HG03521 (cell line): ENCODE data around the gene AIF1.
"Not testable (repeated sequence)": the region's sequence is repeated elsewhere in the genome, so short reads cannot be mapped to it uniquely, and the experiment has no call there.

Source experiments
- ATAC-seq: cut with Tn5 transposase; IDR thresholded peaks from one replicate; pipeline ENCODE4 v1.9.1; 2021; ENCODE audit warnings: mild to moderate bottlenecking, moderate library complexity; ENCODE audit not compliant: unreplicated experiment

Gene AIF1

DNA sequence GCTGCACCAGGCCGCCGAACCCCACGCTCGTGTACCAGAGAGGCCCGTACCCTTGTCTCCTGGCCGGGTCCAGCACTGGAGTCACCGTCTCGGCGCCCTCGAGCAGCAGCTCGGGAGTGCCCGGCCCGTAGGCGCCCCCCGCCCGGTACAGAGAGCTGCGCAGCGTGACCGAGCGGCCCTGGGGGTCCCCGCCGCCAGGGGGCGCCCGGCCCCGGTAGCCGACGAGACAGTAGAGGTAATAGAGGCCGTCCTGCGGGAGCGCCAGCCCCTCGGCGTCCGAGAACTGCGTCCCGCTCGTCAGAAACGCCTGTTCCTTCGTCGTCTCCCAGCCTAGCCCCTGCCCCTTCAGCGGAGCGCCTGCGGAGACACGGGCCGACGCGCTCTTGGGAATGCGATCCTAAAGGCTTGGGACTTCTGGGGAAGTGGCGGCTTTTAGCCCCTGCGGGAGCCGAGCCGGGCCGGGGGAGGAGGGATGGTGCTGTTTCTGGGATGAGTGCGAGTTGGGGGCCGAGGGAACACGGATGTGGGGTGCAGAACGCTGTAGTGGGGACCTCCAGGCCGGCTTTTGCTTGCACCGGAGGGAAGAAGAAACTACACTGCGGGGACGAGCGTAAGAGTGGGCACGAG, 34.1 kb upstream of the AIF1 start:
- peak; percentile 65 for ATAC-seq

DNA sequence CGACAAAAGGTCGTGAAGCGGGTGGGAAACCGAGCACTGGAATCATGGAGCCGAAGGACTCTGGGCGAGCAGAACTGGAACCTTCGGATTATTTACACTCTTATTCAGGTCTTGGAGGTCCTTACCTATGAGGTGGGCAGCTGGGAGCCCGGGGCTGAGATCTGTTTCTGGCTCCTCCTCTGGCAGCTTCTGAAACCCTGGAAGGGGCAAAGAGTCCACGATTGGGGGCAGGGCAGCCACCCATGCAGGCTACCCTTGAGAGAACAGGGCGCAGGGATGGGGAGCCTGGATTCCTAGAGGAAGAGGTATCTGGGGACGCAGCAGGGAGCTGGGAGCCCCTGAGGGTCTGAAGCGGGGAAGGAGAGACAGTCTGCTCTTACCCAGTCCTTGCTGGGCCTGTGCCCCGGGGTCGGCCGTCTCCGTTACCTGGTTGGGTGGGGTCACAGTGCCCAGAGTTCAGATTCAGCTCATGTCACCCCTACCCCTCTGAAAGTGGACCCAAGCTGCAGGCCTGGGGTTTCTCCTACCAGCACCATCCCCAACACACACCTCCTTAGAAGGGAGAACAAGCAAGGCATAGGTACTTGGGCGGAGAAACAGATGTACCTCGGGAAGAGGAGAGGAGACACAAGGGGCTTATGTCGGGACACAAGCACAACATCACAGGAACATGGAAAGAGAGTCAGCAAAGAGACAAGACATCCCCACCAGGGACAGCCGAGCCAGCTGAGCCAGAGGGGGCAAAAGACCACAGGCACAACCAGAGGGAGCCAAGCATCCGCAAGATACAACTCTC, 33.4 kb upstream of the AIF1 start:
- ATAC-seq, result no peak

- no peak for ATAC-seq
Measured at GRCh38 chr6:31582230-31582643, 32.8 kb upstream of the AIF1 start, which contains the start of gene LTB. Gene LTB, minus strand, starts transcription at chr6:31582424. Its CDS starts 7 bp downstream, at chr6:31582417.

GRCh38 chr6:31585491-31585890, 29.5 kb upstream of the AIF1 start:
- no peak for ATAC-seq

GRCh38 chr6:31586008-31586407, 29.0 kb upstream of the AIF1 start, which contains the start of gene LST1:
Gene LST1, plus strand, starts transcription at chr6:31586277. Its CDS starts 1,023 bp downstream, at chr6:31587300.
- ATAC-seq, result no peak

- ATAC-seq, result no peak
Measured at GRCh38 chr6:31586599-31587281, 28.3 kb upstream of the AIF1 start.

- no peak for ATAC-seq
Measured at GRCh38 chr6:31587791-31588777, 26.9 kb upstream of the AIF1 start.

DNA sequence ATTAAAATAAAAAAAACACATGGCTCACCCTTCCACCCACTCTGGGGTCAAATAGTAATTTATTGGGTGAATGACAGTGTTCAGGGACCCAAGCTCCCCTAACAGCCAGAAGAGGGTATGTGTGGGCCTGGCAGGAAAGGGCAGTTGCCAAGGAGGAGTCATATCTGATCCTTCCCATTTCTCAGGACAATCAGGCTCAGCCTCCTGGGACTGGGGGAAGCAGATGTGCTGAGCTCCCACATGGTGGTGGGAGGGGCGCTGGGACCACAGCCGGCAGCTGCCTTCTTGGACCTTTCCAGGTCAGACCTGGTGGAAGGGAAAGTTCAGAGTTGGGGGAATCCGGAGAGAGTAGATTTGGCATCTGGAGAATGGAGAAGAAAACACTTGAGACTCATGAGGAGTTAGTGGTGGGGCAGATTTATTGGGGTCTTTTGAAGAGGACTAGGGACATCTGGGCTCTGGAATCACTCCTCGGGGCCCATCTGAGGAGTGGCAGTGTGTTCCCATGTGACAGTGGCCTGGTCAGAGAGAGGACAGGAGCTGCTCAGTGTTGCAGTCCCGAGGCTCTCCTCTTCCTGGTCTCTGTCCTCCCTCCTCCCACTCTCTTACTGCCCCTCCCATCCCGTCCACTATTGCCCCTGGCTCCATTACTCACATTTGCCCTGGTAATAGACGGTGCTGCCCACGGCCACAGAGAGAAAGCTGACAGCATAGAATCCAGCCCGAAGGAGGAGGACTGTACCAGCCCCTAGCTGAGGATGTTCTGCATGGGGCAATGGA, 26.0 kb upstream of the AIF1 start:
- no peak for ATAC-seq

DNA sequence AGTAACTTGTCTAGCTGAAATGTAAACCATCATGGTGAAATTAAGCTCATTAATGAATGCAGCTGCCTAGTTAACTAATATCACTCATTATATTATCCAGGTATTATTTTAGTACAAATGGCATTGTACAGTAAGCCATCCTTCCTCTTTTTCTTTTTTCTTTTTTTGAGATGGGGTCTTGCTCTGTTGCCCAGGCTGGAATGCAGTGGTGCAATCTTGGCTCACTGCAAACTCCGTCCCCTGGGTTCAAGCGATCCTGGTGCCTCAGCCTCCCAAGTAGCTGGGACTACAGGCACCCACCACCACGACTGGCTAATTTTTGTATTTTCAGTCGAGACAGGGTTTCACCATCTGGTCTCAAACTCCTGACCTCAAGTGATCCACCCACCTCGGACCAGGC, 24.3 kb upstream of the AIF1 start:
- ATAC-seq, result not testable (repeated sequence)

- ATAC-seq, result no peak
Measured at GRCh38 chr6:31592396-31592771, 22.6 kb upstream of the AIF1 start.

DNA sequence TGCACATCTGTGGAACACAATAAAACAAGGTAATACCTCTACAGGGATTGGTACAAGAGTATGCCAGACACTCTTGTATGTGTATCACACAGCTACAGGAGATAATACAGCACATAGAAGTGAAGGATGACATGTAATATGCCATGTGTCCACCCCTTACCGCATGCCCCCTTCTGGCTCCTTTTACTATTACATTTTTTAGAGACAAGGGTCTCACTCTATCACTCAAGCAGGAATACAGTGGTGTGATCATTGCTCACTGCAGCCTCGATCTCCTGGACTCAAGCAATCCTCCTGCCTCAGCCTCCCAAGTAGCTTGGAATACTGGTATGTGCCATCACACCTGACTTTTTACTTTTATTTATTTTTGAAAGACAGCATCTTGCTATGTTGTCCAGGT, 18.0 kb upstream of the AIF1 start:
- ATAC-seq, result no peak

- no peak for ATAC-seq
Measured at GRCh38 chr6:31607317-31607716, 7.7 kb upstream of the AIF1 start.

GRCh38 chr6:31609519-31610406, 5.3 kb upstream of the AIF1 start:
- no peak for ATAC-seq

GRCh38 chr6:31610968-31611367, 4.1 kb upstream of the AIF1 start:
- ATAC-seq, result no peak

DNA sequence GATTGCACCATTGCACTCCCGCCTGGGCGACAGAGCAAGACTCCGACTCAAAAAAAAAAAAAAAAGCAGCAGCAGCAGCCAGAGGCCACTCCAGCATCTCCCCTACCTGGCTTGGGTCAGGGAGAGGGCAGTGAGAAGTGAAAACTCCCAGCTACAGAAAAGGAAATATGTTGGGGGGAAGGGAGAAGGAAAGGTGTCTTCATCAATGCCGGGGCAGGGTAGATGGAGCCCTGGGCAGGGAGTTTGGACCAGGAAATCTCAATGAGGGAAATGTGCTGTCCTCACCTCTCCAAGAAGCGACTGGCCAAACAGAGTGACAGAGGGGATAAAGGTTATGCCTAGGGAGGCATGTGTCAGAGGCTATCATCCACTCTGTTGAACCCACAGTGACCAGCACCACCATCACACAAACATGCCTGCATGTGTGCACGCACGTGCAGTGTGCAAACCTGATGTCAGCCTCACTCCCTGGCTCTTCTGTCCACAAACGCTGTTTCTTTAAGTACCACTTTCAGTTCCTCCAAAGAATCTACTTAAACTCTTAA, 887 bp upstream of the AIF1 start:
- ATAC-seq, result no peak

GRCh38 chr6:31615748-31616147, 714 bp downstream of the AIF1 start:
- no peak for ATAC-seq

GRCh38 chr6:31617010-31617409, 2.0 kb downstream of the AIF1 start:
- no peak for ATAC-seq

- peak; percentile 81 for ATAC-seq
Measured at GRCh38 chr6:31619805-31620585, 5.0 kb downstream of the AIF1 start.
